ENCODE results near the gene CACNA1A.
A peak's percentile ranks its signal among the peaks of the same experiment; 100 is the strongest.
"Not testable (repeated sequence)": the region's sequence is repeated elsewhere in the genome, so short reads cannot be mapped to it uniquely, and the experiment has no call there.

CACNA1A gene

DNA sequence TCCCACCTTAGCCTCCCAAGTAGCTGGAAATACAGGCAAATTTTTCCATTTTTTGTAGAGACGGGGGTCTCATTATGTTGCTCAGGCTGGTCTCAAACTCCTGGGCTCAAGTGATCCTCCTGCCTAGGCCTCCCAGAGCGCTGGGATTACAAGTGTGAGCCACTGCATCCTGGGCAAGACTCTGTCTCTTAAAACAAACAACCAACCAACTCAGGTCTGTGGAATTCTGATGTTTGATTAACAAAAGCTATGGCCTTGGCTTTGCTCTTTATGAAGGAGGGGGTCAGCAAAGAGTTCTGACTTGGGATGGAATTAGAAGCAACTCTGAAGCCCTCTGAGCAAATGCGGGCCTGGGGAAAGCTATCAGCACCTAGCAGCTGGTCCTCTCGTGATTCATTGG lies 238.4 kb downstream of the CACNA1A start:
- no peak for DNase-seq

DNA sequence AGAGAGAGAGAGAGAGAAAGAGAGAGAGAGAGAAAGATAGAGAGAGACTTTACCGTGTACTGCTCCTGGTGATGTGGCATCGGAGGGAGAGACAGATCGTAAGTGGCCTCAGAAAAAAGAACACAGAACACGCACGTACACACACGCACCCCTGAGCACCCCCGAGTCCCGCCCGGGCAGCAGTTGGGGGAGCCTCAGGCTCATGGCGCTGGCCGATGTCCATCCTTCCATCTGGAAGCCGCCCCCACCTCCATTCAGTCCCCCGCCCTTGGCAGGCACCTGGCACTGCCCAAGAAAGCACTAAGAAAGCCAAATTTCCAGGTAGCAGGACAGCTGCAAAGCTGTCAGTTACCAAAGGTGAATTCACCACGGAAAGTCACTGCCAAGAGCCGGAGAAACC lies 239.1 kb downstream of the CACNA1A start:
- DNase-seq = no peak

DNA sequence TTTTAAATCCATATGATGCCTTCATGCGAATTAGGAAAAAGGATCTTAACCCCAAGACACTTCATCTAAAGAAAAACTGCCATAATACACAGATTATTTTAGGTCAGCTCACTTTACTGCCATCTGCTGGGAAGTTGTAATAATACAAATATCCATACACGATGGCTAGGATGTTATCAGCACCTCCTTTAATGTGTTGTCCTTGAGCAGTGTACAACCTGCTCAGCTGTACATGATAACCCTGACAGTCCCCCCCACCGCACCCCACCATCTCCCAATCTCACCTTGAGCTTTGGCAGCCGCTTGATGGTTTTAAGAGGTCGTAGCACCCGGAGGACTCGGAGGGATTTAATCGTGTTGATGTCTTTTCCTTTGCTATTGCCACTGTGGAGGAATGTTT lies 243.8 kb downstream of the CACNA1A start:
- peak; percentile 34 for DNase-seq

DNA sequence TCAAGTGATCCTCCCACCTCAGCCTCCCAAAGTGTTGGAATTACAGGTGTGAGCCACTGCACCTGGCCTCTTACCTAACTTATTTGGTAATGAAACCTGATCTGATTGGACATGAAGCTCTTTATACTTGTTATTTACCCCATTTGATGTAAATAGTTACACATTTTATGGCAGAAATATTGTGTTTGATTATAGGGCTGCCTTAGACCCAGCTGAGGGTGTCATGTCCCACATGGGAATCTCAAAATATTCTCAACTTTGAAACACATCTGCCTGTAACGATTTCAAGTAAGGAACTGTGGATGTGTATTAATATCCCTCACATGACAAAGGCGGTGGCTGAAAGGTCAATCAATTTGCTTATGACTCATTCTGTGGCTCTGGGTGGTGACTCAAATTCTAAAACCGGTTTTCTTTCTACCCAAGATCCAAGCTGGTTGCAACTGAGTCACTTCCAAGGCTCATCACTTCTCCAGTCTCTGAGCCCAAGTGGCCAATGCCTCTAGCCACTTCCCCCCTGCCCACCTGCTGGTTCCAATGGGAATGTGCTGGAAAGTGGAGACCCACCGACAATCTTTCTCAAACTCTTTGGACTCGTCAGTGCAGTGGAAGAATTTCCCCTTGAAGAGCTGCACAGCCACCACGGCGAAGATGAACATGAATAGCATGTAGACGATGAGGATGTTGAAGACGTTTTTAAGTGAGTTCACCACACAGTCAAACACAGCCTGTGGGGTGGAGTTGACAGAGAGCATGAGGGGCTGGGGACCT lies 245.2 kb downstream of the CACNA1A start:
- no peak for DNase-seq

DNA sequence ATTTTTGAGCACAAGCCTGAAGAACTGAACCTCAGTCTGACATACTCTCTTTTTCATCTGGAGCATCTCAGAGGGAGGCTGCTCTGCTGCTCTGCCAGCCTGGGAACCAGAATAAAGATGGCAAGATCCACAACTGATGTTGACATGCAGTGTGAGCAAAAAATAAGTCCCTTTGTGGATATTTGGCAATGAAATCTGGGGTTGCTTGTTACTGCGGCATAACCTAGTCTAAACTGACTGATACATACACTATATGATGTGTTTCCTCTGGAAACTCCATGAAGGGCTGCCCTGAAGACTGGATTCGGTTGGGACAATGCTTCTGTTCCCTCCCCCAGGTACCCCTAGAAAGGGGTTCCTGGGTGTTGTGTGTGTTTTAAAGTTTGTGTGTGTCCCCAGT lies 249.4 kb downstream of the CACNA1A start:
- DNase-seq = no peak

DNA sequence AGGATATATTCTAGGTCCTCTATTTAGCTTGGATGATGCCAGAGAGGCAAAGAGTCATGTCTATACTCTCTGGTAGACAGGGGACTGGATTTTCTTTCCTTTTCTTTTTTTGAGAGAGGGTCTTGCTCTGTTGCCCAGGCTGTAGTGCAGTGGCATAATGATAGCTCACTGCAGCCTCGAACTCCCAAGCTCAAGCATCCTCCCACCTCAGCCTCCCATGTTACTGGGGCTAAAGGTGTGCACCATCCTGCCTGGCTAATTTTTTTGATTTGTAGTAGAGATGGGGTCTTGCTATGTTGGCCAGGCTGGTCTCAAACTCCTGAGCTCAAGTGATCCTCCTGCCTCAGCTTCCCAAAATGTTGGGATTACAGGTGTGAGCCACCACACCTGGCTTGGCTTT lies 249.9 kb downstream of the CACNA1A start:
- DNase-seq = not testable (repeated sequence)

DNA sequence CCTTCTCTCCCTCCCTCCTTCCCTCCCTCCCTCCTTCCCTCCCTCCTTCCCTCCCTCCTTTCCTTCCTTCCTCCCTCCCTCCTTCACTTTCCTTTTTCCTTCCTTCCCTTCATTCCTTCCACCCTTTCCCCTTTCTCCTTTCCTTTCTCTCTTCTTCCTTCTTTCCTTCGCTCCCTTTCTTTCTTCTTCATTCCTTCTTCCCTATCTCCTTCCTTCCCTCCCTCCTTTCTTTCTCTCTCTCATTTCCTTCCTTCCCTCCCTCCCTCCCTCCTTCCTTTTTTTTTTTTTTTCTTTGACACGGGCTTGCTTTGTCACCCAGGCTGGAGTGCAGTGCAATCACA lies 250.6 kb downstream of the CACNA1A start:
- DNase-seq = no peak

DNA sequence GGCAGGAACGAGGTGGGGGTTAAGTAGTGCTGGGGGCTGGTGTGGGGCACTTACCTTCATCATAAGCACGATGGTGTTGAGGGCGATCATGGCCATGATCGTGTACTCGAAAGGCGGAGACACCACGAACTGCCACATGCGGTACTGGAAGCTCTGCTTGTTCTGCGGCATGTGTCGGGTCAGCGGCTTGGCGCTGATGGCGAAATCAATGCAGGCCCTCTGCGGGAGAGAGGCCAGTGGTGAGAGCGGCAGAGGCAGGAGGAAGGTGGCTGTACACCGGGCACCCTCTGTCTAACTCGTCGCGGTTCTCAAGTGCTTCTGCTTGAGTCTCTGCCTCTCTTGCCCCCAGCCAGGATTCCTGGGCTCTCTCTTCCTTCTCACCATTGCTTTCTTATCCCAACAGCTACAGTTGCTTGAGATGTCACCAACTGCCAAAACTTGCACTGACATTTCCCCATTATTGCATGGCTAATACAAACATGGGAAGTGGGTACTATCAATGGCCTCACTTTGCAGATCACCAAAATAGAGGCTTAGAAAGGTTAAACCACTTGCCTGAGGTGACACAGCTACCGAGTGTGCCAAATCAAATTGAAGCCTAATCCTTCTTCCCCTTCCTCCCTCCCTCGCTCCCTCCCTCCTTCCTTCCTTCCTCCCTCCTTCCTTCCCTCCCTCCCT lies 251.1 kb downstream of the CACNA1A start:
- DNase-seq = no peak

DNA sequence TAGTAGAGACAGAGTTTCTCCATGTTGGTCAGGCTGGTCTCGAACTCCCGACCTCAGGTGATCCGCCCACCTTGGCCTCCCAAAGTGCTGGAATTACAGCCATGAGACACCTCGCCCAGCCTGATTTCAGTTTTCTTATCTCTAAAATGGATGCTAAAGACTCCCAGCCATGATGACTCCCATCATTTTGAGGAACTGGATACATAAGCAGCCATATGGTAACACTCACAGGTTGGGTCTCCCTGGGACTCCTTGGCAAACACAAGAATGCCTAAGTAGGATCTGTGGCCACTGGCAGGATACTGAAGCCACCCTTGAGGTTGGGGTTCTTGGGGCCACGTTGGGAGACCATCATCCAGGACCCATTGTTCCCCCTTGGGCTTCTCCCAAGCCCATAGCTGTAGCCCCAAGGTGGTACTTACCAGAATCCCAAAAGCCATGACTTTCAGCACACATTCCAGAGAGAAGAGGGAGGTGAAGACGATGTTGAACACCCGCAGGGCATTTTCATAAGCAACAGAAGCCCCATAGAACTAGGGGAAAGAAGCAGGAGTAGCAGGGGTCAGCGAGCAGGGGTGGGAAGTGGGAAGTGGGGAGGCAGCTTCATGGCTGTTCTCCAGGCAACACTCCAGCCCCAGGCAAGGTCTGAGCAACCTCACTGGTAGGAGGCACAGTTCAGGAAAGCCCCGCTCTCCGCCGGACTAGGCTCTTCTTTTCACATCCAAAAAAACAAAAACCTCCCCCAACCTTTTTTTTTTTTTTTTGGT lies 253.5 kb downstream of the CACNA1A start:
- no peak for DNase-seq

DNA sequence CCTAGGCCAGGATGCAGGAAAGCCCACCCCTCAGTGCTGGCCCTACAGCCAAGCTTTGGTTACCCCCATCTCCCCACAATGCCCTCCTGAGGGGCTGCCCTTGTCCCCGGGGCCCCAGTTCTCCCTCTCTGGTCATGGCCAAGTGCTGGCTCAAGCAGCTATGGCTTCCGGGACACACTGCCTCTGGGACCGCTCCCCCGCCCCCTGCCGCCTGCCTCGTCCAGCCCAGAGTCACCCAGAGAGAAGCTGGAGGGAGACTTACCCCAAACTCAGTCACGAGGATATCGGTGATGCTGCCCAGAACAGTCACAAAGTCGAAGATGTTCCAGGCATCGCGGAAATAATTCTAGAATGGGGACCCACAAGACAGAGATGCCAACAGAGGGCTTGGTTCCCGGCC lies 261.4 kb downstream of the CACNA1A start:
- DNase-seq = no peak

DNA sequence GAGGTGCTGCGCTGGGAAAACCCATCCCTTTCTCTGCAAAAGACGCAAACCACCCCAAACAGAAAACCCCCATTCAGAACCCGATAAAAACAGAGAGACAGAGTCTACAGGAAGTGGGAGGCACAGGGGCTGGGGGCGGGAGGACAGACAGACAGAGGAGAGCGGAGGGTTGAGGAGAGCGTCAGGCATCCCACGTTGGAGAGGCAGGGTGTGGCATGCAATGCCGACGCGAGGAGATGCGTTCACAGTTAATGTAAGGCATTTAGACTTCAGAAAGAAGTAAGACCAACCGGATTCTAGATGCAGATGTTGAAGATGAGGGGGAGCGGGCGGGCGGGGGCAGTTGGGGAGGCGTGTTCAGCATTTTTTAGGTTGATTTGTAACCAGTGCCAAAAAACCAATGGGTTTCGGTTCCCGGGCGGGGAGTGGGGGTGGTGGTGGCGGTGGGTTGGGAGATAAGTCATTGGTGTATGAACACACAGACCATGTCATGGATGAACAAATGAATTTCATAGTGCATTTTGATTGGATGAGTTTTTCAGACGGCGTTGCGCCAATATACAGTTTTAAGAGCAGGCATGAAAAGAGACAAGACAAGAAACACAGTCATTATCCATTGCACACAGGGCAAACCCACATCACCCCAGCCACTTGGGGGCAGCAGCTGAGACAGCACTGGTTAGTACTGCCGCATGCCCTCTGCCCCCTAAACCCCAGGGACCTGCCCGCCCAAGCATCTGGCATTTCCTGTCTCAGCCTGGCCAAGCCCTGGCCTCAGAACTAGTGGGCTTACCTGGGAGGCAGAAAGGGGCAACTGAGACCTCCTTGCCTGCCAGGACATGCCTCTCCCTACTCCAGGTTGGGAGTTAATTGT lies 264.8 kb downstream of the CACNA1A start:
- no peak for DNase-seq

DNA sequence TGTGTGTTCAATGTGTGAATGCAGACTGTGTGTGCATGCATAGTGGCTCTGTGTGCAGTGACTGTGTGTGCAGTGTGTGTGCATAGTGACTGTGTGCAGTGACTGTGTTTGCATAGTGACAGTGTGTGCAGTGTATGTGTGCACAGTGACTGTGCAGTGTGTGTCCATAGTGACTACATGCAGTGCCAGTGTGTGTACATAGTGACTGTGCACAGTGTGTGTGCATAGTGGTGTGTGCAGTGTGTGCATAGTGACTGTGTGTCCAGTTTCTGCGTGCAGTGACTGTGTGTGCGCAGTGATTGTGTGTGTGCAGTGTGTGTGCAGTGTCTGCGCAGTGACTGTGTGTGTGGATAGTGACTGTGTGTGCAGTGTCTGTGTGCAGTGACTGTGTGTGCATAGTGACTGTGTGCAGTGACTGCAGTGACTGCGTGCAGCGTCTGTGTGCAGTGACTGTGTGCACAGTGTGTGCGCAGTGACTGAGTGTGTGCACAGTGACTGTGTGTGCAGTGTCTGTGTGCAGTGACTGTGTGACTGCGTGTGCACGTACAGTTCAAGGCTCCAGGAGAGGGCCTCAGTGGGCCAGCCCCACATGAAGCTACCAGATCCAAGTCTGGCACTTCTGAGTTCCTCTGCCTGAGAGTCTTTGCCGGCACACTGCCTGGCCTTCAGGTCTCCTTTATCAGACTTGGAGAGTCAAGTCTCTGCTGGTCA lies 265.8 kb downstream of the CACNA1A start:
- DNase-seq = no peak

DNA sequence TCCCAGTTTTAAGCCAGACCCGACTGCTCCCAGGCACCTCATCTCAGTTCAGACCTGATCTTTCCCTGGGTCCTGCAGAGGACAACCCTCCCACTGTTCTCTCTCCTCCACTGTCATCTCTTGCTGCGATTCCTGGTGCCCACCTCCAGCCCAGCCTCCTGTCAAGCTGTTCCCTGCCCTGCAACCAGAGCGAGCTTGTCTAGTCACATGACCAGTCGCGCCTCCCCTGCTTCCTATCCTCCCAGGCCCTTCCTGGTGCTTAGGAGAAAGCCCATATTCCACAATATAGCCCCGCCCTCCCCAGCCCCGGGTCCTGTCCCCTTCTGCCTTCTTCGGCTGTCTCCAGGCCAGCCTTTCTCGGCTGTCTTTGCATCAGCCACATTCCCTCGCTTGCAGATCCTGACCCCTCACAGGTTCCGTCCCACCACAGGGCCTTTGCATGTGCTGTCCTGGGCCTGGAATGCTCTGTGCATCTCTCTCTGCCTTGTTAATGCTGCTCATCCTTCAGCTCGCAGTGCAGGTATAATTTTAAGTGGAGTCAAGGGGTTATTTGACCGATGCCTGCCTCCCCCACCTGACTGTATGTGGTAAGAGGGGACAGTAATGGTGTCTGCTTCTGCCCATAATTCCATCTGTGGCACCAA lies 267.3 kb downstream of the CACNA1A start:
- no peak for DNase-seq

DNA sequence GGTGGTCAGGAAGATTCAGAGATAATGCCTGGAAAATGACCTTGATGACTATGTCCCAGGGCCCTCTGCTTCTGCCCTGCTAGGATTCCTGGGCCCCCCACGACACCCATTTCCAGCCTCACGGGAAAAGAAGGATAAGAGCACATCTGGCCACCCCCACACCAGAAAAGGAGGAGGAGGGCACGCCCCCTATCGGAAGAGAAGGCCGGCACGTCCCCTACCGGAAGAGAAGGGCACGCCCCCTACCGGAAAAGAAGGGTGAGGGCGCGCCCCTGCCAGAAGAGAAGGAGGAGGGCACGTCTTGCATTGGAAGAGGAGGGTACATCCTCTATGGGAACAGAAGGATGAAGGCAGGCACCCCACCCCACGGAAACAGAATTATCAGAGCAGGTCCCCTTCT lies 271.8 kb downstream of the CACNA1A start:
- DNase-seq = no peak

DNA sequence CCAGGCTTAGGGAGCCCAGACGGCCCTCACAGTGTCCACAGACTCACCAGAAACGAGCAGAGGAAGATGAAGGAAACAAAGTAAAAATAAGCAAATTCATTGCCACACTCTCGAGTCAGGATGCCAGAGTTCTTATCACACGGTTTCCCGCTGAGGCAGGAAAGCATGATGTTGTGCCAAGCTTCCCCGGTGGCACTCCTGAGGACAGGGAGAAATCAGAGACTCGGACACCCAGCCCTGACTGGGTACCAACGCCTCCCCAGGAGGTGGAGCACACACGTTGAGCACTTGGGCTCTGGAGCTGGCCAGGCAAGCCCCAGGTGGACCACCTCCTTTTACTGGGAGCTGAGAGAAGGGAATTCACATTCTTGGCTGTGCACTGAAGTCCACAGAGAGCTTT lies 274.6 kb downstream of the CACNA1A start:
- no peak for DNase-seq

DNA sequence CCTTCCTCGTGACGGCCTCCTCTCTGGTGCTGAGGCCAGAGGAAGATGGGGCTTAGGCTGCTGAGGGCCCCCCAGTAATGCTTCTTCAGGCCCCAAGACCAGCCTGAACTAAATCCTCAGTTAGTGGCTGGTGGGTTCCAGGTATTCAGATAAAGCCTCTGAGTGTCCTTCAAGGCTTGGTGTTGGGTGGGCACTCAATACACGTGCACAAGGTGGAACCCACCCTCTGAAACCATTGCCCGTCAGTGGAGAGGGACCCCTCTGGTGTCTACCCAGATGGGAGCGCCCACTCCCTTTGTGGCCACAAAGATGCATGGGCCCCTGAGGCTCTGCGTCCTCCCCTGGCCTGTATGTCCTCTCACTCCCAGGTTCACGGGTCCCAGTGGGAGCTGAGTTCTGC lies 277.0 kb downstream of the CACNA1A start:
- no peak for DNase-seq

DNA sequence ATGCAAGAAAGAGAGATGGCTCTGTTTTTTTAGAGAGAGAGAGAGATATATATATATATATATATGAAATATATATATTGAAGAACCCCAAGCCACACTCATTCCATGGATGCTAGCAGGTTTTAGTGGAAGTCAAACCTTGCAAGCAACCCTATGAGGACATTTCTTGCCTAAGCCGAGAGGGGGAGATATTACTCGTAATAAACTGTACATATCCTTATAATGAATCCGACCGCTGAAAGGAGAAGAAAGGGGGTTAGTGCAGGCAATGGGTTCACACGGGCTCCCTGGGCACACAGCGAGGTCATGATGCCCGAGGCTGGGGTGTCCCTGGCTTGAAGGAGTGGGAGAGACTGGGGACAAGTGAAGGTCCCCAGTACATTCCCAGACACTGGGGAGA lies 277.7 kb downstream of the CACNA1A start:
- DNase-seq = no peak

DNA sequence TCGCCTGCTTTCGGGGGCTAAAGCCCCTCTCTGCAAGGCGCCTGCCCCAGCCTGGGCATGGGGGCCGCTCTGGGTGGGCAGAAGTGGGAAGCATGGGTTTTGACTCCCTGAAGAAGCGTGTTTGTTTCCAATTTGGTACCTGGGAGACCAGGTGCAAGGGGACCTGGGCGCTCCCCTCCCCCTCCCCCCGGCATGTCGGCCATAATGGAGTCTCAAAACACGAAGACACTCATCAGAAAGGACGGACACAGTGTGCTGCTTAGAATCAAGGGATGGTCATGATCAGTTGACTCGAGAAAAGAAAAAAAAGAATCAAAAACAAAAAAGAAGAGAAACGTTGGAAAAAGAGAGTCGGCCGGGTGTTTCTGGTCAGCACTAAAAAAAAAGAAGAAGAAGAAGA lies 279.3 kb downstream of the CACNA1A start:
- no peak for DNase-seq

DNA sequence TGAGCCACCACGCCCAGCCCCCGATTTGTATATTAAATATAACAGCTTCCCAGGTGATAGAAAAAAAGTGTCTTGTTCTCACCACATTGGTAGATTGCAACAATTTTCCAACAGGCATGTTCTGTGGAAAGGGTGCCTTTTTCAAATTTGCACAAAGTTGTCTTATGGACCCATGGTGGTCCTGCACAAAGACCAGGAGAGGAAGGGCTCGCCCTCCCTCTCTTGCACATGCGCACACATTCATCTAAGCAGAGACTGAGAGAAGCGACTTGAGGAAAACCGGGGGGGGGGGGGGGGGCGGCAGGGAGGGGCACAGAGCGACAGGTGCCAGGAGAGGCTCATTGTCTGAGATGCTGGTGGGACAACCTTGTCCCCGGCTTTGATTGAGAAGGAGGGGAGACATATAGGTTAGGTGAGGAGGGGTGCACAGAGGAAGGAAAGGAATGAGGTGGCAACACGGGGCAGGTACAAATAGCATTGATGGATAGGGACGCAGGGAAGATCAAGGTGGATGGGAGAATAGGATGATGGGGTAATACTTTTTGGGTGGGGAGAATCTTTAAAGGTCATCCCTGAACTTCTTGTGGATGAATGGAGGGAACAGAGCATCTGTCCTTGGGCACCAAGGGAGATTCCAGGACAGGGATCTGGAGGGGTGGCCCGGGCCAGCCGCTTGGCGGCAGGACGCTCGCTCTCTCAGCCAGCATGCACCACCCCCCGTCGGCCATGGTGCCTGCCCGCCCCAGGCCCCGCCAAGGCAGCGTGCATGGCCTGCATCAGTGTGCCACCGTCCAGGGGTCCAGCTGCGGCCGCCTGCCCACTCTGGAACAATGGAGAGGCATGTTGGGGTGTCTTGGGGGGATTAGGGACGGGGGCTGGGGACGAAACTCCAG lies 280.1 kb downstream of the CACNA1A start:
- DNase-seq = no peak

DNA sequence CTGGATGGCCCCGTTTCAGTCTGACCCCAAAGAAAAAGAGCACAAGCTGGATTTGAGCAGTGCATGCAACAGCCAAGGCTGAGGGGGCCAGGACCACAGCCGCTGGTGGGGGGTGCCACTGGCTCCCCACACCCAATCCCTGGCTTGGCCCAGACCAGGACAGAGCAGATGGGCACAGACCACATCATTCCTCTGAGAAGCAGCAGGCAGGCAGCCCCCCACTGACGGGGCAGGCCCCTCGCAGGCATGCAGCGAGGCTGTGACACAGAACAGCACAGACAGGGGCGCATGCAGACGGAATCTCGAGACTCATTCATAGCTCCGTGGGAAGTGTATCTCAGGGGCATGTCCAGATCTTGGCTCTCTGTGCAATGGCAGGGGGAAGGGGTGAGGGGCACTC lies 281.2 kb downstream of the CACNA1A start:
- no peak for DNase-seq

DNA sequence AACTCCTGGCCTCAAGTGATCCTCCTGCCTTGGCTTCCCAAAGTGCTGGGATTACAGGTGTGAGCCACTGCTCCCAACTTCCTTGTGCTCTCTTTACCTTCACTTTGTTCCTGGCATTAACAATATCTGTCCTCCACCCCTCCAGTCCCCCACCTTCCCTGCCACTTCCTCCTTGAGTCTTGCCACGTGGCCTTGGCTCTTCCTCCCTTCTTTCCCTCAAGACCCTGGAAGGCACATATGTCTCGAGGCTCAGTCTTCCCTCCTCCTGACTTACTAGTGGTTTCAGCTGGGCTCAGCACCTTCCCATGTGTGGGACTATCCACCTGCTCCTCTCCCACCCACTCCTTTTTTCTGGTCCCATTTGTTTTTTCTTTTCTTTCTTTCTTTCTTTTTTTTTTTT lies 285.4 kb downstream of the CACNA1A start:
- DNase-seq = no peak
